Measurements from ENCODE around the gene SLC45A3. TPM values are rescaled to one million over a fixed set of nuclear protein-coding genes. Genes with fewer than 3 reads are reported as not detected.

The SLC45A3 gene
- total RNA-seq, 4 donors from 2014 or later: 1.2 to 3.1 (median 1.4) TPM

DNA sequence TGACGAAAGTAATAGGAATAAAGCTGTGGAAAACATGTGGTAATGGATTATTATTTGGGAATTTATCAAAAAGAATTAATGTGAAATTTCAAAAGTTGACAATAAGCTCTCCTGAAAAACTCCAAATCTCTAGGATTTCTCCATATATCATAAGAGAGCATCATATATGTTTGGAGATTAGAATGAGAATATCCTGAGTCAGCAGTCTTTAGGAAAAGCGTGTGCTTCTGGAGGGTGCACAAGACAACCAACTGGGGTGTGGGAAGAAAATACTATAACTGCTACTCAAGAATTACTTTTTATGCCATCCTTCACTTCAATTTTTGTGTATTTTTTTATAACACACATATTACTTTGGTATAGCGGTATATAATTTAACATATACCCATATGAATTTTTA lies 68.2 kb downstream of the SLC45A3 start:
- 92 to 93% methylated on average over 3 of the region's 3 CpGs for WGBS, 2 donors
- peaks cover 0 to 52% (median 0%) of the 10 kb centered on the region in 3 donors for H3K36me3 ChIP-seq
- H3K27ac ChIP-seq: peak overlapping the region in 1 of 4 donors; percentile 55
- no peak overlapping the region for H3K4me3 ChIP-seq
- H3K4me1 ChIP-seq: peaks cover 5 to 34% (median 16%) of the 10 kb centered on the region in 3 donors
- H3K9me3 ChIP-seq: no peaks in the 10 kb centered on the region
- intact Hi-C loops (cut with DNase I): no loop called here
- no peaks in the 10 kb centered on the region for H3K27me3 ChIP-seq
- DNase-seq: no peak
- no peak for TF ChIP-seq POLR2A (IDR thresholded peaks at IDR 0.05)
- TF ChIP-seq, protein P1, sequence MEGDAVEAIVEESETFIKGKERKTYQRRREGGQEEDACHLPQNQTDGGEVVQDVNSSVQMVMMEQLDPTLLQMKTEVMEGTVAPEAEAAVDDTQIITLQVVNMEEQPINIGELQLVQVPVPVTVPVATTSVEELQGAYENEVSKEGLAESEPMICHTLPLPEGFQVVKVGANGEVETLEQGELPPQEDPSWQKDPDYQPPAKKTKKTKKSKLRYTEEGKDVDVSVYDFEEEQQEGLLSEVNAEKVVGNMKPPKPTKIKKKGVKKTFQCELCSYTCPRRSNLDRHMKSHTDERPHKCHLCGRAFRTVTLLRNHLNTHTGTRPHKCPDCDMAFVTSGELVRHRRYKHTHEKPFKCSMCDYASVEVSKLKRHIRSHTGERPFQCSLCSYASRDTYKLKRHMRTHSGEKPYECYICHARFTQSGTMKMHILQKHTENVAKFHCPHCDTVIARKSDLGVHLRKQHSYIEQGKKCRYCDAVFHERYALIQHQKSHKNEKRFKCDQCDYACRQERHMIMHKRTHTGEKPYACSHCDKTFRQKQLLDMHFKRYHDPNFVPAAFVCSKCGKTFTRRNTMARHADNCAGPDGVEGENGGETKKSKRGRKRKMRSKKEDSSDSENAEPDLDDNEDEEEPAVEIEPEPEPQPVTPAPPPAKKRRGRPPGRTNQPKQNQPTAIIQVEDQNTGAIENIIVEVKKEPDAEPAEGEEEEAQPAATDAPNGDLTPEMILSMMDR (IDR thresholded peaks at IDR 0.05): no peak

- peak overlapping the region in 3 of 4 donors; percentile 6 to 55 (median 13) for H3K27ac ChIP-seq
- intact Hi-C loops (cut with DNase I): no loop called here
- H3K9me3 ChIP-seq: no peaks in the 10 kb centered on the region
- no peaks in the 10 kb centered on the region for H3K27me3 ChIP-seq
- no peak for TF ChIP-seq POLR2A (IDR thresholded peaks at IDR 0.05)
- TF ChIP-seq, protein P1 (IDR thresholded peaks at IDR 0.05): no peak
- DNase-seq: no peak
- H3K4me3 ChIP-seq: no peak overlapping the region
- peaks cover 0 to 52% (median 0%) of the 10 kb centered on the region in 3 donors for H3K36me3 ChIP-seq
- peaks cover 5 to 30% (median 16%) of the 10 kb centered on the region in 3 donors for H3K4me1 ChIP-seq
- whole genome bisulfite sequencing, 2 donors: 20% methylated on average over 3 of the region's 3 CpGs
Measured at GRCh38 chr1:205610901-205611466, 69.3 kb downstream of the SLC45A3 start.

GRCh38 chr1:205610036-205610435 lies 70.3 kb downstream of the SLC45A3 start:
- intact Hi-C loops (cut with DNase I): no loop called here
- peaks cover 5 to 24% (median 16%) of the 10 kb centered on the region in 3 donors for H3K4me1 ChIP-seq
- H3K9me3 ChIP-seq: no peaks in the 10 kb centered on the region
- no peaks in the 10 kb centered on the region for H3K27me3 ChIP-seq
- H3K27ac ChIP-seq: peak overlapping the region in 1 of 4 donors; percentile 55
- no peak overlapping the region for H3K4me3 ChIP-seq
- peaks cover 0 to 52% (median 0%) of the 10 kb centered on the region in 3 donors for H3K36me3 ChIP-seq
- WGBS, 2 donors: 34 to 54% methylated on average over 2 of the region's 2 CpGs
- DNase-seq: no peak
- no peak for TF ChIP-seq POLR2A (IDR thresholded peaks at IDR 0.05)
- TF ChIP-seq, protein P1 (IDR thresholded peaks at IDR 0.05): no peak

Small RNA genes lying within 50 kb of the gene (small RNA-seq; reads per million reads assigned to genes)
- gene RF00017: 0 reads per million in 4 donors

Other genes with a start within 250 kb of the SLC45A3 start
- 1 to 10 TPM in 2 of 4 donors, under 1 TPM in 2; 0.29 to 2.3 (median 0.99) TPM for gene BLACAT1, start 224.5 kb downstream of the SLC45A3 start, total RNA-seq
- 10 to 100 TPM in 1 of 4 donors, 1 to 10 TPM in 3; 2.5 to 10.7 (median 6.3) TPM for gene CDK18, start 175.8 kb downstream of the SLC45A3 start, total RNA-seq
- 10 to 100 TPM; 13.2 to 27.7 (median 16.0) TPM for gene ELK4, start 48.5 kb downstream of the SLC45A3 start, total RNA-seq
- 10 to 100 TPM; 32.4 to 73.4 (median 60.9) TPM for gene NUCKS1, start 69.7 kb upstream of the SLC45A3 start, total RNA-seq
- gene RAB29, start 95.0 kb upstream of the SLC45A3 start, total RNA-seq: 10 to 100 TPM in 1 of 4 donors, 1 to 10 TPM in 3; 3.0 to 19.3 (median 7.0) TPM
- 10 to 100 TPM in 2 of 4 donors, 1 to 10 TPM in 2; 5.2 to 14.1 (median 8.3) TPM for gene SLC41A1, start 132.7 kb upstream of the SLC45A3 start, total RNA-seq
- under 1 TPM in 1 of 4 donors, not detected in 3; 0.57 TPM for gene PM20D1, start 169.6 kb upstream of the SLC45A3 start, total RNA-seq

Measured in esophagus squamous epithelium (tissue), 5 donors.